Breast epithelium (tissue), 3 donors: Measurements from ENCODE around the gene FKBP8.

Source experiments
- CTCF ChIP-seq, 3 donors: fragments of 450-650 bp; IDR thresholded peaks; one replicate each; pipeline ENCODE4 v1.5.1; 2016 to 2017; ENCODE audit warnings: antibody characterized with exemption in 3 of 3, mild to moderate bottlenecking in 3 of 3, moderate library complexity in 3 of 3
- POLR2A ChIP-seq: fragments of 450-650 bp; IDR thresholded peaks from one replicate; pipeline ENCODE4 v1.6.1; 2016; ENCODE audit warnings: antibody characterized with exemption, mild to moderate bottlenecking, moderate library complexity
- POLR2AphosphoS5 ChIP-seq, 3 donors: sonication (generic); formaldehyde crosslinking; IDR thresholded peaks; one replicate each; pipeline ENCODE4 v1.6.1; 2017; ENCODE audit warnings: antibody characterized with exemption in 3 of 3

GRCh38 chr19:18558604-18559003 lies 15.2 kb upstream of the FKBP8 start:
- TF ChIP-seq CTCF (IDR thresholded peaks at IDR 0.05) (no peak), POLR2A (no peak), POLR2AphosphoS5 (IDR thresholded peaks at IDR 0.05) (no peak)
